PC-3 (cell line): Measurements from ENCODE around the gene VPS50. TPM values are rescaled to one million over a fixed set of nuclear protein-coding genes. Genes with fewer than 3 reads are reported as not detected.

Source experiments
- ATAC-seq: fragments of 200-7000 bp; cut with Tn5 transposase; 2 replicates; pipeline ENCODE4 v1.9.1; 2020; ENCODE audit warnings: mild to moderate bottlenecking, moderate library complexity
- Bru-seq: library from RNA; stranded (reverse); fragments of 400-500 nt; gene quantifications from one replicate; lab custom pipeline; 2021; lab: Mats Ljungman, UMichigan
- BruChase-seq, 2 experiments: library from RNA; stranded (reverse); fragments of 400-500 nt; gene quantifications; one replicate each; lab custom pipeline; 2021; lab: Mats Ljungman, UMichigan
- BruUV-seq: library from RNA; stranded (reverse); fragments of 400-500 nt; replicated peaks from 2 replicates; lab custom pipeline; 2021; lab: Mats Ljungman, UMichigan
- CTCF ChIA-PET: fragments of 300-600 bp; sonication (Branson Sonifier 250); formaldehyde crosslinking; loops from one replicate; lab custom pipeline; 2022; ENCODE audit warnings: antibody characterized with exemption; lab: Charles Lee
- POLR2A ChIA-PET: fragments of 300-600 bp; sonication (Branson Sonifier 250); formaldehyde crosslinking; loops from one replicate; lab custom pipeline; 2022; ENCODE audit warnings: antibody characterized with exemption; ENCODE audit not compliant: unreplicated experiment; lab: Charles Lee
- DNase-seq: peaks from one replicate; pipeline ENCODE4 v3.0.0-alpha.2; 2015
- H2AFZ ChIP-seq: fragments of 300-600 bp; sonication (generic); 2 replicates; pipeline ENCODE4 v1.6.0; 2016; ENCODE audit warnings: antibody characterized with exemption, low read length
- H3F3A ChIP-seq: fragments of 300-600 bp; sonication (generic); one replicate; pipeline ENCODE4 v1.6.0; 2017; ENCODE audit warnings: antibody characterized with exemption, low read length, control low read depth, mild to moderate bottlenecking; ENCODE audit not compliant: unreplicated experiment
- H3K27ac ChIP-seq: fragments of 300-600 bp; sonication (generic); 2 replicates; pipeline ENCODE4 v1.5.1; 2016; ENCODE audit warnings: mild to moderate bottlenecking, low read length
- H3K27me3 ChIP-seq: fragments of 300-600 bp; sonication (generic); 2 replicates; pipeline ENCODE4 v1.6.1; 2016; ENCODE audit warnings: low read length, mixed read lengths
- H3K36me3 ChIP-seq: fragments of 300-600 bp; sonication (generic); 2 replicates; pipeline ENCODE4 v1.6.1; 2016; ENCODE audit warnings: low read depth, mixed run types, low read length, mixed read lengths
- H3K4me1 ChIP-seq: fragments of 300-600 bp; sonication (generic); 2 replicates; pipeline ENCODE4 v1.5.1; 2016; ENCODE audit warnings: low read length; ENCODE audit not compliant: insufficient read depth
- H3K4me2 ChIP-seq: fragments of 300-600 bp; sonication (generic); 2 replicates; pipeline ENCODE4 v1.6.0; 2016; ENCODE audit warnings: low read length
- H3K4me3 ChIP-seq: fragments of 300-600 bp; sonication (generic); 2 replicates; pipeline ENCODE4 v1.5.1; 2016; ENCODE audit warnings: mild to moderate bottlenecking, low read length, mixed read lengths
- H3K79me2 ChIP-seq: fragments of 300-600 bp; sonication (generic); 2 replicates; pipeline ENCODE4 v1.6.1; 2017; ENCODE audit warnings: low read length, mixed read lengths
- H3K9ac ChIP-seq: fragments of 300-600 bp; sonication (generic); 2 replicates; pipeline ENCODE4 v1.6.0; 2016; ENCODE audit warnings: mild to moderate bottlenecking, low read length
- H3K9me2 ChIP-seq: fragments of 300-600 bp; sonication (generic); replicated peaks from 2 replicates; pipeline ENCODE4 v1.6.1; 2016; ENCODE audit warnings: mixed run types, low read length, mixed read lengths
- H3K9me3 ChIP-seq: fragments of 300-600 bp; sonication (generic); 2 replicates; pipeline ENCODE4 v1.6.1; 2016; ENCODE audit warnings: low read length, mixed read lengths
- H4K20me1 ChIP-seq: fragments of 300-600 bp; sonication (generic); 2 replicates; pipeline ENCODE4 v1.6.1; 2016; ENCODE audit warnings: low read length, mixed read lengths
- CTCF ChIP-seq: fragments of 300-600 bp; sonication (generic); conservative IDR thresholded peaks from 2 replicates; pipeline ENCODE4 v1.5.1; 2017; ENCODE audit warnings: antibody characterized with exemption, low read depth, mild to moderate bottlenecking, low read length
- EZH2 ChIP-seq: fragments of 300-600 bp; sonication (generic); IDR thresholded peaks from one replicate; pipeline ENCODE4 v1.6.1; 2017; ENCODE audit warnings: antibody characterized with exemption, mild to moderate bottlenecking, low read length; ENCODE audit not compliant: unreplicated experiment
- EZH2phosphoT487 ChIP-seq: fragments of 300-600 bp; sonication (generic); IDR thresholded peaks from 2 replicates; pipeline ENCODE4 v1.6.1; 2018; ENCODE audit warnings: mild to moderate bottlenecking, antibody characterized with exemption, low read length, borderline replicate concordance
- intact Hi-C: fragments of 100-400 bp; cut with micrococcal nuclease; formaldehyde crosslinking; loops from 2 replicates; pipeline ENCODE4 v1.9.0; 2023
- long read RNA-seq: library from polyadenylated mRNA; unstranded; transcript quantifications from one replicate; pipeline ENCODE4 v2.0.0, GENCODE V29; 2021; ENCODE audit not compliant: unreplicated experiment
- total RNA-seq: library from RNA; depleted of rRNA; stranded (reverse); fragments of >200 nt; gene quantifications from 2 replicates; pipeline ENCODE4 v1.2.3, GENCODE V29; 2014; rRNA removed

Gene VPS50
- total RNA-seq (10.5 and 16.7 TPM in 2 replicates), Bru-seq, nascent RNA (percentile 78 among the genes with signal in this experiment), BruChase-seq, experiment 1, labeled RNA remaining after a 6-hour chase (percentile 68 among the genes with signal in this experiment), BruChase-seq, experiment 2, labeled RNA remaining after a 2-hour chase (percentile 85 among the genes with signal in this experiment)
- long read RNA-seq, transcript VPS50-202 (28 exons, 3,613 nt): major isoform, 36 of 57 reads
- long read RNA-seq, partial matches to known transcripts: 8 of 57 reads
- long read RNA-seq, other reads (novel, unspliced or antisense): 13 of 57 reads

- POLR2A ChIA-PET: interaction anchor here (0.5 to 0.6 kb wide), 3 partner anchors 76 to 1743 kb away, joined by 4 to 5 read pairs (median 5); partner anchors contain the start of gene RBM48
- H4K20me1 ChIP-seq: no peaks in the 10 kb centered on the region
- peaks cover 44% of the 10 kb centered on the region for H3K79me2 ChIP-seq
- peak within 1 kb of the TSS; percentile 97 for H3K4me2 ChIP-seq
- CTCF ChIA-PET: interaction anchor here (0.6 kb wide), 1 partner anchor 395 kb away, joined by 5 read pairs; the partner anchor contains the start of gene CDK6
- TF ChIP-seq EZH2phosphoT487: no peak
- TF ChIP-seq CTCF: peak; percentile 34; the same call in 1 of the 2 replicates
- H3K36me3 ChIP-seq: no peaks in the 10 kb centered on the region
- peak within 1 kb of the TSS; percentile 93 for H2AFZ ChIP-seq
- peak; percentile 96 for ATAC-seq
- intact Hi-C loops: loop anchor here (10.0 kb wide), 1 partner anchor 397 kb away; the partner anchor contains the start of gene CDK6
- TSS peak; percentile 95 for BruUV-seq
- H3K9me3 ChIP-seq: no peaks in the 10 kb centered on the region
- H3K9ac ChIP-seq: peak within 1 kb of the TSS; percentile 77
- no peaks in the 10 kb centered on the region for H3K9me2 ChIP-seq
- peak; percentile 96 for DNase-seq
- no peaks in the 10 kb centered on the region for H3K27me3 ChIP-seq
- H3F3A ChIP-seq: no peaks in the 10 kb centered on the region
- peaks cover 22% of the 10 kb centered on the region for H3K4me1 ChIP-seq
- H3K4me3 ChIP-seq: peak within 1 kb of the TSS; percentile 86
- peak within 1 kb of the TSS; percentile 78 for H3K27ac ChIP-seq
These were observed at the start of gene VPS50 for GRCh38 chr7:93231799-93232672. VPS50 (plus strand) TSS chr7:93232366; CDS start chr7:93232468, 102 bp downstream.

GRCh38 chr7:93185303-93186027 lies 46.7 kb upstream of the VPS50 start:
- TF ChIP-seq EZH2 (no peak), EZH2phosphoT487 (no peak), CTCF (no peak)
- Histone ChIP-seq H2AFZ (no peak overlapping the region), H4K20me1 (no peaks in the 10 kb centered on the region), H3K79me2 (no peaks in the 10 kb centered on the region), H3K4me1 (peaks cover 10% of the 10 kb centered on the region; the same call in 1 of the 2 replicates), H3K9ac (no peak overlapping the region), H3K4me3 (no peak overlapping the region), H3K4me2 (no peak overlapping the region), H3F3A (no peaks in the 10 kb centered on the region), H3K36me3 (no peaks in the 10 kb centered on the region), H3K27me3 (no peaks in the 10 kb centered on the region), H3K9me2 (no peaks in the 10 kb centered on the region), H3K27ac (no peak overlapping the region), H3K9me3 (no peaks in the 10 kb centered on the region)
- peak; percentile 81 for ATAC-seq
- POLR2A ChIA-PET: interaction anchor here (0.5 kb wide), 1 partner anchor 263 kb away, joined by 3 read pairs; no protein-coding TSS in a partner anchor
- CTCF ChIA-PET: interaction anchor here (0.7 kb wide), 1 partner anchor 18 kb away, joined by 3 read pairs; no protein-coding TSS in a partner anchor
- no TSS peak for BruUV-seq
- intact Hi-C loops: no loop called here
- peak; percentile 49 for DNase-seq
